Smooth muscle cell of the pulmonary artery (primary cell): ENCODE results near the gene TP53TG5. TPM values are rescaled to one million over a fixed set of nuclear protein-coding genes. Genes with fewer than 3 reads are reported as not detected.

ENCODE experiments used
- total RNA-seq: library from RNA; depleted of rRNA; stranded (reverse); fragments of >200 nt; gene quantifications from 2 replicates; pipeline ENCODE4 v1.2.3, GENCODE V29; 2014

The TP53TG5 gene
- 0.03 TPM in 1 of 2 replicates, not detected in the other for total RNA-seq

GRCh38 chr20:45378191-45378590, at the start of gene TP53TG5:
TSS of gene TP53TG5 (minus strand) at chr20:45378325. CDS start at chr20:45378236, 89 bp downstream.

GRCh38 chr20:45415822-45416637, 37.9 kb upstream of the TP53TG5 start, which contains the start of gene PIGT:
TSS of gene PIGT (plus strand) at chr20:45416141. CDS start at chr20:45416157, 16 bp downstream.

GRCh38 chr20:45407783-45408645, 29.9 kb upstream of the TP53TG5 start, which contains the start of gene DBNDD2:
TSS of gene DBNDD2 (plus strand) at chr20:45408289. CDS start at chr20:45408468, 179 bp downstream.

GRCh38 chr20:45362804-45363610, 15.1 kb downstream of the TP53TG5 start, which contains the start of gene SYS1:
TSS of gene SYS1 (plus strand) at chr20:45363156. CDS start at chr20:45363532, 376 bp downstream.

GRCh38 chr20:45347936-45348778, 30.0 kb downstream of the TP53TG5 start, which contains the start of gene SDC4:
TSS of gene SDC4 (minus strand) at chr20:45348424. CDS start at chr20:45348384, 40 bp downstream.

Other genes starting within 250 kb of the TP53TG5 start
- gene PI3, start 203.4 kb downstream of the TP53TG5 start, total RNA-seq = not detected in 2 replicates
- gene SEMG1, start 171.3 kb downstream of the TP53TG5 start, total RNA-seq = not detected in 2 replicates
- gene SEMG2, start 157.0 kb downstream of the TP53TG5 start, total RNA-seq = not detected in 2 replicates
- gene SLPI, start 123.8 kb downstream of the TP53TG5 start, total RNA-seq = 0.52 and 0.69 TPM in 2 replicates
- not detected in 2 replicates for gene RBPJL, start 71.5 kb downstream of the TP53TG5 start, total RNA-seq
- gene MATN4, start 70.0 kb downstream of the TP53TG5 start, total RNA-seq = 0.03 TPM in 1 of 2 replicates, not detected in the other
- 61.4 and 105 TPM in 2 replicates for gene SDC4, start 29.9 kb downstream of the TP53TG5 start, total RNA-seq
- 34.0 and 36.3 TPM in 2 replicates for gene SYS1, start 15.2 kb downstream of the TP53TG5 start, total RNA-seq
- gene DBNDD2, start 30.0 kb upstream of the TP53TG5 start, total RNA-seq = 3.0 and 4.7 TPM in 2 replicates
- 59.5 and 63.0 TPM in 2 replicates for gene PIGT, start 37.8 kb upstream of the TP53TG5 start, total RNA-seq
- not detected in 2 replicates for gene WFDC2, start 91.4 kb upstream of the TP53TG5 start, total RNA-seq
- gene SPINT3, start 137.3 kb upstream of the TP53TG5 start, total RNA-seq = not detected in 2 replicates
- gene WFDC6, start 161.2 kb upstream of the TP53TG5 start, total RNA-seq = not detected in 2 replicates
- 0.39 TPM in 1 of 2 replicates, not detected in the other for gene EPPIN, start 169.1 kb upstream of the TP53TG5 start, total RNA-seq
- 0.20 TPM in 1 of 2 replicates, not detected in the other for gene WFDC8, start 201.0 kb upstream of the TP53TG5 start, total RNA-seq